Breast epithelium (tissue), 3 donors: ENCODE results near the gene ANO2.

Experiments used
- CTCF ChIP-seq, 3 donors: fragments of 450-650 bp; IDR thresholded peaks; one replicate each; pipeline ENCODE4 v1.5.1; 2016 to 2017; ENCODE audit warnings: antibody characterized with exemption in 3 of 3, mild to moderate bottlenecking in 3 of 3, moderate library complexity in 3 of 3
- POLR2A ChIP-seq: fragments of 450-650 bp; IDR thresholded peaks from one replicate; pipeline ENCODE4 v1.6.1; 2016; ENCODE audit warnings: antibody characterized with exemption, mild to moderate bottlenecking, moderate library complexity

GRCh38 chr12:5792343-5792742 is 152.7 kb downstream of the ANO2 start:
- TF ChIP-seq CTCF (IDR thresholded peaks at IDR 0.05) (no peak), POLR2A (no peak)
